DND-41 (cell line): ENCODE measurements around the gene CDH12.

Source experiments
- CTCF ChIP-seq: IDR thresholded peaks from 2 replicates; pipeline ENCODE4 v1.5.1; 2012; ENCODE audit warnings: borderline replicate concordance, low read length, moderate library complexity, mild to moderate bottlenecking; ENCODE audit not compliant: poor library complexity, severe bottlenecking; ENCODE audit errors: extremely low read depth
- EZH2 ChIP-seq: IDR thresholded peaks from 3 replicates; pipeline ENCODE4 v1.6.1; 2012; ENCODE audit warnings: borderline replicate concordance, low read depth, mild to moderate bottlenecking, moderate library complexity, low read length, inconsistent platforms; ENCODE audit not compliant: severe bottlenecking

GRCh38 chr5:22023784-22024183 lies 829.4 kb downstream of the CDH12 start:
- no peak for TF ChIP-seq CTCF
- TF ChIP-seq EZH2: no peak
